WERI-Rb-1 (cell line): ENCODE results near the gene LSG1.

Source experiments
- DNase-seq: peaks from one replicate; pipeline ENCODE4 v3.0.0-alpha.2; 2020
- H3K27ac ChIP-seq: fragments of 250-450 bp; sonication (Bioruptor Pico); 2 replicates; pipeline ENCODE4 v1.5.1; 2020; ENCODE audit warnings: mild to moderate bottlenecking, moderate library complexity
- H3K27me3 ChIP-seq: fragments of 250-450 bp; sonication (Bioruptor Pico); 2 replicates; pipeline ENCODE4 v1.5.1; 2021; ENCODE audit warnings: mild to moderate bottlenecking, low read depth, moderate library complexity; ENCODE audit not compliant: insufficient read depth, severe bottlenecking
- H3K36me3 ChIP-seq: fragments of 250-450 bp; sonication (Bioruptor Pico); 2 replicates; pipeline ENCODE4 v1.5.1; 2020; ENCODE audit warnings: mild to moderate bottlenecking, moderate library complexity
- H3K4me3 ChIP-seq: 2 replicates; pipeline ENCODE4 v1.5.1; 2011; ENCODE audit warnings: low read depth, mild to moderate bottlenecking, control low read depth, low read length
- H3K9me3 ChIP-seq: fragments of 250-450 bp; sonication (Bioruptor Pico); 2 replicates; pipeline ENCODE4 v1.5.1; 2021; ENCODE audit warnings: mild to moderate bottlenecking, moderate library complexity; ENCODE audit not compliant: severe bottlenecking
- CTCF ChIP-seq: IDR thresholded peaks from 2 replicates; pipeline ENCODE4 v1.5.1; 2011; ENCODE audit warnings: low read depth, mild to moderate bottlenecking, control low read depth, inconsistent platforms, low read length

Gene LSG1

GRCh38 chr3:194682189-194682693, 10.2 kb upstream of the LSG1 start:
- no peak for TF ChIP-seq CTCF
- no peak for DNase-seq

GRCh38 chr3:194680888-194681615, 9.1 kb upstream of the LSG1 start:
- H3K27ac ChIP-seq = no peak overlapping the region
- H3K9me3 ChIP-seq = no peaks in the 10 kb centered on the region
- TF ChIP-seq CTCF = no peak
- no peak for DNase-seq
- H3K27me3 ChIP-seq = no peaks in the 10 kb centered on the region
- no peak overlapping the region for H3K4me3 ChIP-seq
- H3K36me3 ChIP-seq = no peaks in the 10 kb centered on the region

More at GRCh38 chr3:194682189-194682693, 10.2 kb upstream of the LSG1 start:
- Histone ChIP-seq H3K36me3 (no peaks in the 10 kb centered on the region; the same call in 1 of the 2 replicates), H3K4me3 (no peak overlapping the region), H3K9me3 (no peaks in the 10 kb centered on the region), H3K27ac (no peak overlapping the region), H3K27me3 (no peaks in the 10 kb centered on the region)

- no peaks in the 10 kb centered on the region for H3K27me3 ChIP-seq
- H3K27ac ChIP-seq = no peak overlapping the region
- TF ChIP-seq CTCF = no peak
- no peaks in the 10 kb centered on the region for H3K9me3 ChIP-seq
- DNase-seq = no peak
- H3K36me3 ChIP-seq = no peaks in the 10 kb centered on the region
- H3K4me3 ChIP-seq = no peak overlapping the region
Measured at GRCh38 chr3:194676471-194676870, 4.5 kb upstream of the LSG1 start.

- H3K27ac ChIP-seq = no peak overlapping the region
- H3K4me3 ChIP-seq = no peak overlapping the region
- no peaks in the 10 kb centered on the region for H3K27me3 ChIP-seq
- H3K36me3 ChIP-seq = no peaks in the 10 kb centered on the region
- H3K9me3 ChIP-seq = no peaks in the 10 kb centered on the region
- DNase-seq = no peak
- no peak for TF ChIP-seq CTCF
Measured at GRCh38 chr3:194675680-194676079, 3.7 kb upstream of the LSG1 start.

- no peak overlapping the region for H3K4me3 ChIP-seq
- H3K27ac ChIP-seq = no peak overlapping the region
- no peaks in the 10 kb centered on the region for H3K27me3 ChIP-seq
- TF ChIP-seq CTCF = no peak
- H3K9me3 ChIP-seq = no peaks in the 10 kb centered on the region
- DNase-seq = no peak
- no peaks in the 10 kb centered on the region for H3K36me3 ChIP-seq
Measured at GRCh38 chr3:194675081-194675640, 3.2 kb upstream of the LSG1 start.

GRCh38 chr3:194673761-194674160, 1.8 kb upstream of the LSG1 start:
- H3K9me3 ChIP-seq = no peaks in the 10 kb centered on the region
- no peak overlapping the region for H3K4me3 ChIP-seq
- no peaks in the 10 kb centered on the region; the same call in 1 of the 2 replicates for H3K36me3 ChIP-seq
- no peak overlapping the region for H3K27ac ChIP-seq
- no peak for TF ChIP-seq CTCF
- DNase-seq = no peak
- no peaks in the 10 kb centered on the region for H3K27me3 ChIP-seq
